AG08396 (cell line): ENCODE data around the gene TMEM72.

Source experiments
- DNase-seq: peaks from one replicate; pipeline ENCODE4 v3.0.0; 2012; ENCODE audit warnings: low spot score, mixed read lengths

Gene TMEM72

GRCh38 chr10:44890696-44891563 lies 20.2 kb upstream of the TMEM72 start:
- no peak for DNase-seq

GRCh38 chr10:44891721-44892120 lies 19.4 kb upstream of the TMEM72 start:
- DNase-seq = no peak

GRCh38 chr10:44893604-44894468 lies 17.3 kb upstream of the TMEM72 start:
- DNase-seq = no peak

- no peak for DNase-seq
Measured at GRCh38 chr10:44894691-44895090, 16.4 kb upstream of the TMEM72 start.

- no peak for DNase-seq
Measured at GRCh38 chr10:44895280-44895679, 15.9 kb upstream of the TMEM72 start.

GRCh38 chr10:44897049-44897448 lies 14.1 kb upstream of the TMEM72 start:
- DNase-seq = no peak

- no peak for DNase-seq
Measured at GRCh38 chr10:44898665-44899064, 12.5 kb upstream of the TMEM72 start.

- DNase-seq = no peak
Measured at GRCh38 chr10:44899450-44900080, 11.6 kb upstream of the TMEM72 start.

- DNase-seq = no peak
Measured at GRCh38 chr10:44902941-44903545, 8.1 kb upstream of the TMEM72 start.

GRCh38 chr10:44906486-44906885 lies 4.7 kb upstream of the TMEM72 start:
- DNase-seq = no peak

GRCh38 chr10:44907556-44907955 lies 3.6 kb upstream of the TMEM72 start:
- DNase-seq = no peak

- peak; percentile 25 for DNase-seq
Measured at GRCh38 chr10:44908066-44908749, 2.9 kb upstream of the TMEM72 start.

GRCh38 chr10:44908936-44909630 lies 2.1 kb upstream of the TMEM72 start:
- no peak for DNase-seq

- DNase-seq = no peak
Measured at GRCh38 chr10:44909910-44910309, 1.2 kb upstream of the TMEM72 start.

GRCh38 chr10:44910602-44911001 lies 535 bp upstream of the TMEM72 start:
- DNase-seq = no peak

- no peak for DNase-seq
Measured at GRCh38 chr10:44911951-44912350, 814 bp downstream of the TMEM72 start.

GRCh38 chr10:44913350-44914081 lies 2.4 kb downstream of the TMEM72 start:
- no peak for DNase-seq

- DNase-seq = no peak
Measured at GRCh38 chr10:44914891-44915290, 3.8 kb downstream of the TMEM72 start.

GRCh38 chr10:44916429-44916828 lies 5.3 kb downstream of the TMEM72 start:
- DNase-seq = no peak

- DNase-seq = no peak
Measured at GRCh38 chr10:44917848-44918247, 6.7 kb downstream of the TMEM72 start.
